GDM1 (cell line): ENCODE measurements around the gene APRT.
A peak's percentile ranks its signal among the peaks of the same experiment; 100 is the strongest.
"Not testable (repeated sequence)": the region's sequence is repeated elsewhere in the genome, so short reads cannot be mapped to it uniquely, and the experiment has no call there.

Experiments
- DNase-seq: peaks from one replicate; lab custom pipeline; 2025; lab: John Stamatoyannopoulos, UW

The APRT gene

DNA sequence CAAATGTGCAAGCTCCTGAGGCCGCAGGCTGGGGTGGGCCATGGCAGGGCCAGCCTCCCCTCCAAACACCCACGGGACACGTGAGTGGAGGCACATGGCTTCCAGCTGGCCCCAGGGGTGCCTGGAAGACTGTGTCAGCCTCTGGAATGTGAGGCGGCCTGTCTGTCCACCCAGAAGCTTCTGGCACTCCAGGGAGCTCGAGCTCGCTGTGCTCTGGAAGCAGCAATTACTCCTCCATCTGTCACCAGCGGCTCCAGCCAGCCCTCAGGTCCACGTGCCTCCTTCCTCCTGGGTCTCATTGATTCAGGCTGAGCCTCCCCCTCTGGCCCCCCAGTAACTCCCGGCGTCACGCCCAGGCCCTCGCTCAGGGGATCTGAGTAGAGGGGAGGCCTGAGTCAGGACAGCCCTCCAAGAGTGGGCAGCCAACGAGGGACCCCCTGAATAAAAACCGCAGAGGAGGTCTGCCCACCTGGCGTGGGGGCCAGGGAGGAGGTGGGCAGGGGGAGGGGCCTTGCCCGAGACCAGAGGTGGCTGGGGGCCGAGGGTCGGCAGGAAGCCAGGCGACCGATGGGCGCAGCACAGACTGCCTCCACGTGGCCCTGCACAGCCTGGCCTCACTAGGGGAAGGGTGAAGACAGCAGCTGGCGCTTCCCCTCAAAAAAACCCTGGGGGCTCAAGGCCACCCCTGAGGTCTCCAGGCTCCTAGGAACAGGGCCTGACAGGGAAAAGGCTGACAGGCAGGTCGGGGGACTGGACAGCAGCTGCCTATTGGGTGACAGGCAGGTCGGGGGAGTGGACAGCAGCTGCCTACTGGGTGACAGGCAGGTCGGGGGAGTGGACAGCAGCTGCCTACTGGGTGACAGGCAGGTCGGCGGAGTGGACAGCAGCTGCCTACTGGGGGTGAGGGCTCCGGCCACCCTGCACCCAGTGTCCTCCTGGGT lies 38.6 kb downstream of the APRT start:
- DNase-seq: no peak

DNA sequence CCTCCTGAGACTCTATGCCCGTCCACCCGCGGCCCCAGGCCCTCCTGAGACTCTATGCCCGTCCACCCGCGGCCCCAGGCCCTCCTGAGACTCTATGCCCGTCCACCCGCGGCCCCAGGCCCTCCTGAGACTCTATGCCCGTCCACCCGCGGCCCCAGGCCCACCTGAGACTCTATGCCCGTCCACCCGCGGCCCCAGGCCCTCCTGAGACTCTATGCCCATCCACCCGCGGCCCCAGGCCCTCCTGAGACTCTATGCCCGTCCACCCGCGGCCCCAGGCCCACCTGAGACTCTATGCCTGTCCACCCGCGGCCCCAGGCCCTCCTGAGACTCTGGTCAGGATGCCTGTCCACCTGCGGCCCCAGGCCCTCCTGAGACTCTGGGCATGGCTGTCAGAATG lies 39.9 kb downstream of the APRT start:
- not testable (repeated sequence) for DNase-seq

DNA sequence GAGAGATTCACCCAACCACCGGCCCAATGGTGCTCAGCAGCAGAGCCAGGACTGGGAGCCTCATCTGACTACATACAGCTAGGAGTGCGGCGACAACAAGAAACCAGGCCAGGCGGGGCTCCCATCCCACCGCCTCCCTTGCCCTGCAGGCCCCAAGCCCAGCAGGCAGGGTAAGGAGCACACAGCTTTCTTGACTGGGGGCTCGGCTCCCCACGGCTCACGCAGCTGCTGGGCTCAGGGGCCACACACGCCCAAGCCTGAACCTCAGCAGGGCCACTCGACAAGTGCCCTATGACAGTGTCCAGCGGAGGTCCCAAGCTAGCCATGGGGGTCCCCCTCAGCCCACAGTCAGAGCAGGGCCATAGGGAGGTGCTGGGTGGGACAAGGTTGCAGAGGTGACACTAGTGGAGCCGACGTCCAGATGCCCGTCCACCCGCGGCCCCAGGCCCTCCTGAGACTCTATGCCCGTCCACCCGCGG lies 40.4 kb downstream of the APRT start:
- DNase-seq: no peak

DNA sequence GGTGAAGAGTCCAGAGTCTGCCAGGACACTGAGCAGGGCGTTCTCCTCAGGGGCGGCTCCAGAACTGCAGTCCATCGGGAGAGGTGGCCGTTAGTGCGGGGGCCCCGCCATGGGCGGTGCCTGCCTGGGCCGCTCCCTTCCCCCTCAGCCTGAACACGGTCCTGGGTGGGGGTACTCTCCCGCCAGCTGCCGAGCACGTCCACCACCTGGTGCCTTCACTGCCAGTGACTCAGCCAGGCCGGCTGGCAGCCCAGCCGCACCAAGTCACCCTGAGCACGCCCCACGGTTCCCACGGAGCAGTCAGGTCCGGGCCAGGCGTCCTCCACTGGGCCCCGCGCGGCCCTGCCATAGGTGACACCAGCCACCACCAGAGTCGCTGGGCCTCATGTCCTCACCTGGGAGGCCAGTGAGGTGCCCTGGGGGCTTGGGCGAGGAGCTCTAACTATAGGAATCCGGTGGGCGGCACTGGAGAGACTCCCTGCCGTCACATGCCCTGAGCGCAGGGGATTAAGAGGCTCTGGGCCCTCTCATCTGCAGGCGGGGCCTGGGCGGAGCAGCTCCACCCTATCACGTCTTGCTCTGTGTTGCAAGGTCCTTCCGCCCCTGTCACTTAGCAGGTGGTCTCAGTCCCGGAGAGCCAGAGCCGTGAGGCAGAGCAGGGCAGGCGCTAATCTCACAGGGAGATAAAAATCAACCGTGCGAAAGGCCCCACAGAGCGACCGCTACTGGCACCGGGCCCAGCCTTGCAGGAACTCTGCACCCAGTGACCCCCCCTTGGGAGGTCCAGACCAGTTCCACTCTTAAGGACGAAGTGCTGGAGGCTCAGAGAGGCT lies 41.1 kb downstream of the APRT start:
- DNase-seq: no peak

DNA sequence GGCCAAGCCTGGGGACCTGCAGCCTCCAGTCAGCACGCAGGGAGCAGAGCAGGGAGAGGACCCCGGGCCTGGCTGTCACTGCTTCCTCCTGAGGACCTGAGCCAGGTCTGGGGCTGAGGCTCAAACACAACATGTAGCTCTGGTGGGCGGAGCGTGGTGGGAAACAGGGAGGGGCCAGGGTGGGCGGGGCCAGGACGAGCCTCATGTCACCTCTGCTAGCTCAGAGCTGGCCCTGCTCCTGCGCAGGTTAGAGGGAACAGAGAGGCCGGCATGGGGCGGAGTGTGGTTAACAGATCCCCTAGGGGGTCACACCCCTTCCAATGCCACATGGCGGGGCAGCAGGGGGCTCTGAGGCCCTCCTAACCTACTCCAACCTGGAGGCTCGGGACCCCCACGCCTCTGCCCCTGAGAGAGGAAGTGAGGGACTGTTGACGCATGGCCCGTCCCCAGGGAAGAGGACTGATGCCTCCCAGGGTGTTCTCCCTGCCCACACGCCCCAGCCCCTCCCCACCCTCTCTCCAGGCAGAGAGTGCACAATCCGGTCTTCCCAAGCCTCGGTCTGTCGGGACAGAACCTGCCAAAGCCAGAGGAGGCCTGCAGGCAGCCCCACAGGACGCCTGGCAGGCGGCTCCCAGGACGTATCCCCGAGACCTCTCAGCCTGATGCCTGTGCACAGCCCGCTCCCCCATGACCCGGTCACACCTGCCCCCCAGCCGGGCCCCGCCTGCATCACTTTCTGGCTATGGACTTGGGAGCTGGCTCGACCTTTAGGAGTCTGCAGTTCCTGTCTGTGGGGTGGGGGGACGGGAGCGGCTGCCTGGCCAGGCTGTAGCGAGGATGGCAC lies 41.9 kb downstream of the APRT start:
- DNase-seq: peak; percentile 25

DNA sequence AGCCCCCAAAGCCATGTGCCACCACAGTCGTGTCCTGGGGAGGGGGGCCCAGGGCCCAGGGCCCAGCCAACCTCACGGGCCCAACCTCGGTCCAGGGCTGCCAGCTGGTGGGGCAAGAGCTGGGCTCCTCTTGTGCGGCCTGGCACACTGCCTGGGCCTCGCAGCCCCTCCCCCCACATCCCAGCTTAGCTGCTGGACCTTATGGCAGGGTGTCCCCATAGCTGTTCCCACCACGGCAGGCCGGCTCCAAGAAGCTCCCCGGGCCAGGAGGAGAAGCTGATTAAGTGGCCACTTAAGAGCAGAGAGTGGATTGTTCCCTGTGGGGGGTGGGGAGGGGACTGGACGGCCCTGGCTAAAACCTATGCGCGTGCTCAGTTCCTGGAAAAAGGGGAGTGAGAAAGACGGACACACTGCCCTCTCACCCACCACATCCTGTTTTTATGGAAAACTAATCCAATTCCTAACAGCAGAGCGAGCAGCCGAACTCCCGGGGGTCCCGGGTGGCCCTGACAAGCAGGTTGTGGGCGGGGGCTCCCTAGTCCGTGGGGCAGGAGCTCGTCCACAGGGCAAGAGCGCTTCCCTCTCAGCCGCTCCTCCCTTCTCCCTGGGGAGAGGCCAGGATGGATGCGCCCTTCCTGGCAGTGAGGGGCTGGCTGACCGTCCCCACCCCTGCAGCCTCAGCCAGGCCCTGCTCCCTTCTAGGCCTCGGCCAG lies 43.5 kb downstream of the APRT start:
- DNase-seq: no peak

DNA sequence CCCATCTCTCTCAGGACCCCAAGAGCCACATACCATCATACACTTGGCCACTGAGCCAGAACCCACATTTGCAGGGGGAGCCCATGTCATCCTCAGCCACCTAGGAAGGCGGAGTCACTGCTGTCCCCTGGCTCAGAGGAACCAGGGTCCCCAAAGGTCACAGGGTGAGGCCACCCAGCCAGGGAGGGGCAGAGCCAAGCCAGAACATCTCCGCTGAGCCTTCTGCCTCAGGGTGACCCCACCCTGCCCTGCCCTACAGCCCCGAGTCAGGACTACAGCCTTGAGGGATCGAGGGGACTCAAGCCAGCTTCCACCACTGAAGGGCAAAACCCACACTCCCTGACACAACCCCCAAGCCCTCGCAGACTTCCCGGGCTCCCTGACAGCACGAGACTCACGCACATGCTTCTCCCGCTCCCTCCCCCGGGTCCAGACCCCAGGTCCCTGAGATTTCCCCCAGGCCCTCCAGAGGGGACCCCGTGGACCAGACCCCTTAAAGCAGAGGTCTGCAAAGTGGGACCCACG lies 44.1 kb downstream of the APRT start:
- no peak for DNase-seq

DNA sequence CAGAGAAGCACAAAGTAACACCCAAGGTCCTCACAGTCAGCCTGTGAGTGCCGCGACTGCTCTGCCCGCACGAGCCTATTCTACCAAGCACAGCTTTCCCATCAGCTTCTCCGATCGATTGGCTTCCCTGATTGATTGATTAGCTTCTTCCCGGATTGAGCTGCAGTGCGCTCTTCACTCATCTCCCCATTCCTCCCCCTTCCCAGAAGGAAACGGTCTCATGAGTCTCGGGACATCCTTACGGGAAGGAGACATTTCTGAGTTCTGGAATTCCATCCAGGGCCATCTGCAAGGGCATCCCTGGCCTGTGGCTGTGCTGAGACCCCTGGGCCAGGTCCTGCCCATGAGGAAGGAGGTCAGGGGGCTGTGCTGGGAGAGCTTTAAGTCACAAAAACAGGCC lies 44.8 kb downstream of the APRT start:
- no peak for DNase-seq

DNA sequence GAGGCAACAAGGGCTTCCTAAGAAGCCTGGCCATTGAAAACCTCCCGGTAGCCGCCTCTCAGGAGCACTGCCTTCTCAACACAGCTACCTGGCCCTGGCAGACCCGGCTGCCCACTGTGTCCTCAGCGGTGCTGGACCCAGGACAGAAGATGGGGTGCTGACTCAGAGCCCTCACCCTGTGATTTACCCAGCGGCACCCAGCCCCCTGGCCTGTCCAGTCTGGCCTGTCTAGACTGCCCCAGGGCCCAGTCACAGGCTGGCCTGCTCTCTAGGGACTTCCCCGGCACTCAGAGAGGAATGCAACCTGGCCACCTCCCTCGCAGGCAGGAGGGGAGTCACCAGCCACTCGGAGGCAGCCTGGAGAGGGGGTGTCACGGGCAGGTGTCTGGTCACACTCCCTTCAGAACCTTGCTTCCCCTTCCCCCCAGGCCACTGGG lies 46.8 kb downstream of the APRT start:
- DNase-seq: no peak

DNA sequence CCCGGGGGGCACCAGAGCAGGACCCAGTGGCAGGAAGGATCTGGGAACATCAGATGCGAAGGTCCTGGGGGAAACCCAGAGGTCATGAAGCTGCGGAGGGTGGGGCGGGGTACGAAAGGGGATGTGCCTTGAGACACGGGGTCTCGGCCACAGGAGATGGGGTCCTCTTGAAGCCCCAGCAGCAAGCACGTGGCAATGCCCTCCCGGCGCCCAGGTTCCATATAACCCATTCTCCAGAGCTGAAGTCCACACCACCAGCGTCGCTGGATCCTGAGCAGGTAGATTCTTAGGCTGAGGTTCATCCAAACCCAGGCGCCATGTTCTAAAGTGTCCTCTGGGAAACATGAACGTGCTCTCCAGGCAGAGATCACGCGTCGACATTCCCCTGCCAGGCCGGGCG lies 47.6 kb downstream of the APRT start:
- no peak for DNase-seq

DNA sequence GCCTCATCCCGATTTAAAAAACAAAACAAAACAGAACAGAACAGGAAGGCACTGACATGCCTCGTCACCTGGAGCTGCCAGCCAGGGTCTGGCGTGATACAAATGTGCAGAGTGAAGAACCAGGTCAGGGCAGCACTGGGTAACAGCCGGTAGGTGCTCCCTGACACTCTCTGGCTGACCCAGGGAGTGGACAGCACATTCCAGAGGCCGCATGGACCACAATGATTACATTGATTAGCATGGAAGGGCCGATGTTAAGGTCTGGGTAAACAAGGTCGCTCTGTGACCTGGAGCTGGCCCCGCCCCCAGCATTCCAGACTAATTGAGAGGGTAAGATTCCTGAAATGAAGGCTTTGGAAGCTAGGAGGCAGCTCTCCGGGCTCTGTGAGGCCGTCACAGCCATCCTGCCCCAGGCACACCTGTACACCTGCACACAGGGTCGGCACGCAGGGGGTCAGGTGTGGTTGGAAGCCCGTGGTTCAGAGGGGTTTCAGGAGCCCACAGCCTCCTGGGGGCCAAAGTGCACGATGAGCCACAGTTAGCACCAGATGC lies 48.1 kb downstream of the APRT start:
- DNase-seq: no peak

DNA sequence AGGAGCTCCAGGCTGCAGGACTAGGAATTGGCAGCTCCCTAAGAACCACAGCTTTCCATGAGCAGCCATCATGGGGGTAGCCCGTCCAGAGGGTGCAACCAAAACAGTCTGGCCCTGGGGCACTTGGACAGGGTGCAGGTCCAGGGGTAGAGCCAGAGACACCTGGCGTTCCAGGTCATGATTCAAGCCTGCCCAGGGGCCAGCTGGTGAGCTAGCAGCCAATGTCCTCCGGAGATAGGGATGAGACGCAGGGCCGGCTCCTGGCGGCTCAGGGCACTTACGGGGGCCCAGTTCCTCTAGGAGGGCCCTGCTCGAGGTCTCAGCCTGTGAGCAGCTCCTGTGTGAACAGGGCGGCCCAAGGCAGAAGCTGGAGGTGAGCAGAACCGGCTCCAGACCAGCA lies 48.8 kb downstream of the APRT start:
- no peak for DNase-seq

DNA sequence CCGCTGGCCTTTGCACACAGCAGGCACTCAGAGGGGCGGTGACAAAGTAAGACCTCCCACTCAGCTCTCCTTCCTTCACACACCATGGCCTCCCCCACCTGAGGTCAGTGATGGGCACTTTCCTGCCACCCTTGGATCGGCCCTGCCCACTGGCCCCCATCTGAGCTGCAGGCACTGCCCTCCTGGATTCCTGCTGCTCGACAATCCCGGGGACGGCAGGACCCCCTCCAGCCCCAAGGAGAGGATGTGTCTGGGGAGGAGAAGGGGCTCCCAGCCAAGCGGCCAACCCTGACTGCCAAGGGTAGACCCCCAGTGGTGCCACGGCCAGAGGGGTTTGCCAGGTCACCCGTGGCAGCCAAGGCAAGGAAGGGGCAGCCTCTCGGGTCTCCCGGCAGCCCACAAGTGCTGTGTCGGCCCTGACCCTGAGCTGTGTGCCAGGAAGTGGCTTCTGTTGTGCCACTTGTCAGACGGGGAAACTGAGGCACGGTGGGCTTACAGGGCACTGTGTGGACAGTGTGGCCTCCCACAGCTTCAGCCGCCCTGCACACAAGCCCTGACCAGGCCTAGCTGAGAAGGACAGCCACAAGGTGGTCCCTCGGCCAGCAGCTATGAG lies 49.4 kb downstream of the APRT start:
- no peak for DNase-seq

DNA sequence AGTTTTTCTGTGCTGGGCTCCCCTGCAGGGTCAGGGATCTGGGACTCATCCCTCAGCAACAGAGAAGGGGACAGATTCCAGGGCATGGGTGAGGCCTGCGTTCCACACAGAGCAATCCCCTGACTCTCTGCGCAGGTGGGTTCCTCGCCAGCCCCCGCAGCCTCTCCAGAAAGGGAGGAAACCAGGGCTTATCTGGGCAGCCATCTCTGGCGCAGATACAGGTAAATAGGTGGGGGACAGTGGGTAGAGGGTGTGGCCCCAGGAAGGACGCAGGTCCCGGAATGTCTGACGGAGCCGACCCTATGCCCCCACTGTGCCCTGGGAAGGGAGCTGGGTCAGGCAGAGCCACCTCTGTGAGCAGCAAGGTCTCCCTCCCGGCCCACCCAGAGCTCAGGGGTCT lies 49.9 kb downstream of the APRT start:
- DNase-seq: no peak

DNA sequence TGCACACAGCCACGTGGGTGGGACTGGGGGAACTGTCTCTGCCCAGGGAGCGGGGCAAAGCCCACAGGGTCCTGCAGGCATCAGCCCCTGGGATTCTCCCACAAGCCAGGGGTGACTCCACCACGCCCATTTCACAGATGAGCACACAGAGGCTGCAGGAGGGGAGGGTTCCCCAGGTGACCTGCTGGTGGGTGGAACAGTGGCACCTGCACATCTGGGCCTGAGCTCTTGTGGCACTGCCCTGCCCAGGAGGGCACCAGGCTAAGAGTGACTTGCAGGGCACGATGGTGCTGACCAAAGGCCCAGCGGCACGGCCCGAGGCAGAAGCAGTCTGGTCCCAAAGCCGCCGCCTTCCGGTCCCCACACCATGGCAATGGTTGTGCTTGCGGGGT lies 50.6 kb downstream of the APRT start:
- no peak for DNase-seq

DNA sequence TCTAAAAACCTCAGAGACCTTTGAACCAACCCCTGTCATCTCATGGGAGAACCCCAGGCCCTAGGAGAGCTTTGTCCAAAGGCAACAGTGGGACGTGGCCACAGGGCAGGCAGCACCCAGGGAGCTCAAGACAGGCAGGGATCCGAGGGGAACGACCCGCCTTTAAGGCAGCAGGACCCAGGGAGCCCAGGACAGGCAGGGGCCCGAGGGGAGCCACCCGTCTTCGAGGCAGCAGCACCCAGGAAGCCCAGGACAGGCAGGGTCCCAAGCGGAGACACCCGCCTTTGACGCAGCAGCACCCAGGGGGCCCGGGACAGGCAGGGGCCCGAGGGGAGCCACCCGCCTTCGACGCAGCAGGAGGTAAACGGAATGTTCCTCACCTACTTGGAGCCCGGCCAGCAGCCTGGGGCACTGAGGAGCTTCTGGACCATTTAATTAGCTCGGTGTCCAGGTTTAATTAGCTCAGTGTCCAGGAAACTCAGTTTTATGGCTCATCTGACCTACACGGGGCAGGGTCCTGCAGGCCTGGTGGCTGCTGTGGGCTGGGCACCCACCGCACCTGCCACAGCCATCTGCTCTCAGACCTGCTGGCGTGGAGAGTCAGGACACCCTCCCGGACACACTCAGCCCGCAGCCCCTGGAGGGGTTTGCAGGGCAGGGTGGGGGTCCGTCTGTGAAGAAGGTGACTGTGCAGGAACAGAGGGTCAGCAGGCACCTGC lies 51.1 kb downstream of the APRT start:
- DNase-seq: no peak

DNA sequence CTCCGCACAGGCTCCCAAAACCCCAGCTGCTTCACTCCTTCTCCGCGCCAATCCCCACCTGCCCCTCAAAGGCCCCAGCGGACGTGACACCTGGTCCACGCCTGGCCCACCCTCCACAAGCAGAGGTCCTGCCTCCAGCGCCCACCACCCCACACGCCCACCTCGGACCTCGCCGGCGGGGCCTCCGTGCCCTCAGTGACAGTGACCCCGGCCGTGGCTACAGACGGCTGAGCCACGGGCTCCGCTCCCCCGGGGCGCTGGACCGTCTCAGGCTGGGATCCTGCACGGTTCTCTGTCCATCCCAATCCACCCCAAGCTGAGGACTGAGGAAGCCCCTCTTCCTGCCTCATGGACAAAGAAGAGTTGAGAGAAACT lies 51.8 kb downstream of the APRT start:
- DNase-seq: no peak
